NCI-H128 (cell line): Measurements from ENCODE around the gene HRH3.

Source experiments
- DNase-seq: peaks from one replicate; lab custom pipeline; 2025; ENCODE audit not compliant: unreplicated experiment; lab: John Stamatoyannopoulos, UW

Gene HRH3

GRCh38 chr20:62230696-62231095, 10.6 kb upstream of the HRH3 start:
- no peak for DNase-seq

- no peak for DNase-seq
These were observed 10.2 kb upstream of the HRH3 start for GRCh38 chr20:62230276-62230675.

DNA sequence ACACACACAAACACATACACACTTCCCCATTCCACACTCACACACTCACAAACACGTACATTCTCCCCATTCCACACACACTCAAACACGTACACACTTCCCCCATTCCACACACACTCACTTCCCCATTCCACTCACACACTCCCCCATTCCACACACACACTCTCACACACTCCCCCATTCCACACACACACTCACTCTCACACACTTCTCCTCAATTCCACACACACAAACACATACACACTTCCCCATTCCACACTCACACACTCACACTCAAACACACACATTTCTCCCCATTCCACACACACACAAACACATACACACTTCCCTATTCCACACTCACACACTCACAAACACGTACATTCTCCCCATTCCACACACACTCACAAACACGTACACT, 9.6 kb upstream of the HRH3 start:
- no peak for DNase-seq

GRCh38 chr20:62228982-62229545, 9.0 kb upstream of the HRH3 start:
- DNase-seq, result no peak

GRCh38 chr20:62227977-62228958, 8.2 kb upstream of the HRH3 start:
- no peak for DNase-seq

- no peak for DNase-seq
These were observed 7.5 kb upstream of the HRH3 start for GRCh38 chr20:62227591-62227976.

GRCh38 chr20:62226707-62227590, 6.9 kb upstream of the HRH3 start:
- DNase-seq, result no peak

DNA sequence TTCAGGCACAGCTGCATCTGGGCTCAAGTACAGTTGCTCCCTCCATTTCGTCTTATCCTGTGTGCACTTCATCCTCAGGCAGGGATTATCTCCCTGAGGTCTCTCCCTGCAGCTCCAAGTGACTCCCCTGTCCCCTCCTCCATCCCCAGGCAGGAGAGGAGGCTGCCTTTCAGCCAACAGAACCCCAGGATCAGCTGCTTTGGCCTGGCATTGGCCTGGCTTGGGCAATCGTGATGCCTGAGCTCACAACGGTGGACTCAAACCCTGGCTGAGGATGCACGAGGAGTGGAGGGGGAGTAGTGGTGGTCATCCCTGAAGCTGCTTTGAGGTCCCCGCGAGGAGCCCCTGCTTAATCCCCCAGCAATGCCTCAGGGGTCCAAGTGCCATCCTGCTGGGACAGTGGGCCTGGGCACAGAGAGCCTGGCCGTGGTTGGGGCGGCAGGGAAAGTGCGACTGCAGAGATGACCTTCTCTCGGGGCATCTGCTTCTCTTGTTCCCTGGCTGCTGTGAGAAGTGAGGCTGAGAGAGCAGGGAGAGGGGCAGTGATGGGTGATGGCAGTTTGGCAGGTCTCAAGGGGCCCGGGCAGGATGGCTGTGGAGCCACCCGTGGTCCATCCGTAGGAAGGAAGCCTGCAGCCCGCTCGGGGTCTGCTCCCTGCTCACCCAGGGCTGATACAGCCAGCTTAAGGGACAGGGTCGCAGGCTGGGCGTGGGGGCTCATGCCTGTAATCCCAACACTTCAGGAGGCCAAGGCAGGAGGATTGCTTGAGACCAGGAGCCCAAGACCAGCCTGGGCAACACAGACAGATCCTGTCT, 6.0 kb upstream of the HRH3 start:
- no peak for DNase-seq

DNA sequence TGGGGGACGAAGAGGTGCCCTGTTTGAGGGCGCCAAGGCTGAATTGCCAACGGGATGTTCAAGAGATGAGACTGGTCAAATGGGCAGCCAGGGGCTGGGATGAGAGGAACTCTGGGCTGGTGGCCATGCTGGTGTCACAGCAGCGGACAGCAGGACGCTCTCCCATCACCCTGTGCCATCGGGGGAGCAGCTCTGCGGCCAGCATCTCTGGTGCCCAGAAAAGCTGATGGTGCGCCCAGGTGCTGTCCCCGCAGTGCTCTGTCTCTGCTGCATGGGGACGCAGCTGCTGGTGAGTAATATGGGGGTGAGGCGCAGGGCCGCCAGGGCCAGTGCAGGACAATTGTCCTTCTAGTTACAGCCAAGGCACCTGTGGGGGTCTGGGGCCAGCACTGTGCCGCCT, 4.9 kb upstream of the HRH3 start:
- DNase-seq, result no peak

GRCh38 chr20:62224113-62224855, 4.2 kb upstream of the HRH3 start:
- DNase-seq, result no peak

- no peak for DNase-seq
These were observed 3.5 kb upstream of the HRH3 start for GRCh38 chr20:62223571-62223970.

DNA sequence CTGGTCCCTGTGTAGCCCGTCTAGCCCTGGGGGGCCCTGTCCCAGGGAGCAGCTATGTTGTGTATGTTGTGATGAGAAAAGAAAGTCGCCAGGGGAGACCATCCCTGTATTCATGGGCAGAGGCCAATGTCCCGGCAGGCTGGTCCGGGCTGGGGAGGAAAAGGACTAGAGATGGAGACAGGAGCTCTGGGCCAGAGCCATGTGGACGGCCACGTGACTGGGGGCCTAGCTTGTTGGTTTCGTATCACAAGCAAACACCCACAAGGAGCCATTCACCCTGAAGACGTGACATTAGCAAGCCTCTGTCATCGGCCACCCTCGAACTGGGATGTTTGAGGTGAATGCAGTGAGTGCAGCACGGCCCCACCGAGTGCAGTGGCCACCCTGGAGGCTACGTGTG, 2.9 kb upstream of the HRH3 start:
- no peak for DNase-seq

DNA sequence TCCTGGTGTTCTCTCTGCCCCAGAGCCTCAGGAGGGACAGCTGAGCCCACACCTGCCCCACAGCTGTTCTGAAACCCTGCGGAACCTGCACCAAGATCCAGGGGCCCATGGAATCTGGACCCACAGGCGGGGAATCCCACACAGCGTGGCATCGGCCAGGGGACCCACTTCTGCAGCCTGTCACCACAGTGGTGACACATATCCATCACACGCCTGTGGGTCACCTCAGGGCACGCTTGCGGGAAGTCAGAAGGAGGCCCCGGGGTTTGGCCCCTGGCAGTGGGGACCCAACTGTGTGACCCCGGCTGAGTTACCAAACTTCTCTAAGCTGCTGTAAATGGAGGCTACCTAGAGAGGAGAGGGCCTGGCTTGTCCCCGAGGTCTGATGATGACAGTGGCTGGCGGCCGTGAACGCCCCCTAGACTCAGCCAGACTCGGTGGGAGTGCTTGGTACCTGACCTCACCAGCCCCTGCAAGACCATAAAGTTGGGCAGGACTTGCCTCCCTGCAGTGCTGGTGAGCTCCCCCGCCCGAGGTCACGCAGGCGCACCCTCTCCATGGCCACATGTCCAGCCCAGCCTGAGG, 2.3 kb upstream of the HRH3 start:
- no peak for DNase-seq

GRCh38 chr20:62220666-62221568, 839 bp upstream of the HRH3 start:
- no peak for DNase-seq

DNA sequence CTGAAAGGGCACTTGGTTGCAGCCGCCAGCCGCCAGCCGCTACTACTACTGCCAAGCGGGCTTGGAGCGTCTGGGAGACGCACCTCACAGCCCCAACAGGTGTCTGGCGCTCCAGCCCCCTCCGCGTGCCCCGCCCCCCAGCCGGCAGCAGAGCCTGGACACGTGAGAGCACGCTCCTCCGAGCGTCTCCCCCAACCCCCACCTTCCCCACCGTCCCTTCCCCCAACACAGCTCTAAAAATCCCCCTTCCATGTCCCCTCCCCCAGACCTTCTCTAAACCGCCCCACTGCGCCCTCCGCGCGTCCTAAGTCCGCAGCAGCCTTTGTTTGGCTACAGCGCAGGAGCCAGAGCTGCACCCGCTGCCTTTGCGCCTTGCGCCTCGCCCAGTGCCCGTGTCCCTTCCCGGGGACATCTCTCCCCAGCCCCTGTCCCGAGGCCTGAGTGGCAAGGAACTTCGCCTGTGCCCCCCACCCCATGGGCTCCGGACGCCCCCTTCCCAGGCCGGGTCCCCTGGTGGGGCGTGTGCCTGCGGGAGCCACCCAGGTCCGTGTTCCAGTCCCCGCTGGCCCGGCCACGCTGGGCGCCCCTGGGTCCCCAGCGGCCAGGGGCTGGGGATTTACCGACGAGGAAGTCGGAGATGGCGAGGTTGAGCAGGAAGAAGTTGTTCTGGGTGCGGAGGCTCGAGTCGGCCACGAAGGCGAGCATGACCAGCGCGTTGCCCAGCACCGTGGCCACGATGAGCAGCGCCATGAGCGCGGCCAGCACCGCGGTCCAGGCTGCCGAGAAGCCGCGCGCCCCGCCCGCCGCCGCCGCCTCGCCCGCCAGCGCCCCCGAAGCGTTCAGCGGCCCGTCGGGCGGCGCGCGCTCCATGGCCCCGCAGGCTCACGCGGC, 732 bp downstream of the HRH3 start:
- peak; percentile 15 for DNase-seq

DNA sequence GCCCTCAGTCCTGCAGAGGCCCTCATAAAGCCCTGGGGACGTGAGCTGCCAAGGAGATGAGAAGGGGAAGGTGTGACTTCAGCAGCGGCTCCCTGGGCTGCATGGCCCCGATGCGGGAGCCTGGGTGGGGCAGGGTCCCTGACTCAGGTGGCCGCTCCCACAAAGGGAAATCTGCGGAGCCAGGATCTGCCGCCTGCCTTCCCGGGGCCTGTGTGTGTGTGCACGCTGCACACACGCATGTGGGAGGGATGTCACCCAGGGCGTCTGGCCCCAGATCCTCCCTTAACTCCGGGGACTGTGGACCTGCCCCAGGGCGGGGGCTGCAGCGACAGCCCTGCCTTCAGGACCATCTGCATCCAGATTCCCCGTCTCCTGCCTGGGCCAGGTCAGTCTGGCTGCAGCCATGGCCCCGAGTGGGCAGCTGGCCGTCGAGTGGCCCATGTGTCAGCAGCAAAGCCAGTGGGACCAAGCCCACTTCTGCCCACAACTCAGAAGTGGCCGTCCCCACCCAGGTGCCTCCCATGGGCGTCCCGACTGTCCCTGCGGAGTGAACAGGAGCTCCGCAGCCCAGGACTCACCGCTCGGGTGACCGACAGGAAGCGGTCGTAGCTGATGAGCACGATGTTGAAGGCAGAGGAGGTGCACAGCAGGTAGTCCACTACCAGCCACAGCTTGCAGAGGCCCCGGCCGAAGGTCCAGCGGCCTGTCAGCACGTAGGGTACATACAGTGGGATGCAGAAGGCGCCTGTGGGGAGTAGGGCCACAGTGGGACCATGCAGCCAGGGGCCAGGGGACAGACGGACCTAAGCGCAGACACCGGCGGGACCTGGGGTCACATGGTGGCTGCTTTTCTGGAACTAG, 1.9 kb downstream of the HRH3 start:
- DNase-seq, result no peak
